Osteocyte (in vitro differentiated cells): ENCODE measurements around the gene TMEM143. TPM values are rescaled to one million over a fixed set of nuclear protein-coding genes. Genes with fewer than 3 reads are reported as not detected.

ENCODE experiments used
- DNase-seq: peaks from one replicate; pipeline ENCODE4 v3.0.0; 2021; ENCODE audit warnings: mixed read lengths; ENCODE audit not compliant: unreplicated experiment; ENCODE audit errors: extremely low spot score
- H3K27ac Mint-ChIP-seq: one replicate; pipeline ENCODE4 v1.8.0; 2021; ENCODE audit warnings: mild to moderate bottlenecking, mixed read lengths; ENCODE audit not compliant: unreplicated experiment
- H3K27me3 Mint-ChIP-seq: one replicate; pipeline ENCODE4 v1.8.0; 2021; ENCODE audit warnings: mixed read lengths; ENCODE audit not compliant: unreplicated experiment
- H3K36me3 Mint-ChIP-seq: one replicate; pipeline ENCODE4 v1.8.0; 2021; ENCODE audit warnings: mixed read lengths; ENCODE audit not compliant: unreplicated experiment
- H3K4me1 Mint-ChIP-seq: one replicate; pipeline ENCODE4 v1.8.0; 2021; ENCODE audit warnings: mixed read lengths; ENCODE audit not compliant: unreplicated experiment
- H3K4me3 Mint-ChIP-seq: one replicate; pipeline ENCODE4 v1.8.0; 2021; ENCODE audit warnings: mild to moderate bottlenecking, moderate library complexity, mixed read lengths; ENCODE audit not compliant: unreplicated experiment
- H3K9me3 Mint-ChIP-seq: one replicate; pipeline ENCODE4 v1.8.0; 2021; ENCODE audit warnings: mixed read lengths; ENCODE audit not compliant: unreplicated experiment
- total RNA-seq: library from RNA; stranded (reverse); gene quantifications from 2 replicates; pipeline ENCODE4 v1.2.1, GENCODE V29; 2021
- TF ChIP-seq, protein P1 (sequence below): fragments of 200-600 bp; sonication (generic); IDR thresholded peaks from 2 replicates; pipeline ENCODE4 v1.5.0; 2021; ENCODE audit warnings: antibody characterized with exemption, mild to moderate bottlenecking, moderate library complexity

Gene TMEM143
- total RNA-seq, 1 donor from 2014 or later, result 9.1 TPM

DNA sequence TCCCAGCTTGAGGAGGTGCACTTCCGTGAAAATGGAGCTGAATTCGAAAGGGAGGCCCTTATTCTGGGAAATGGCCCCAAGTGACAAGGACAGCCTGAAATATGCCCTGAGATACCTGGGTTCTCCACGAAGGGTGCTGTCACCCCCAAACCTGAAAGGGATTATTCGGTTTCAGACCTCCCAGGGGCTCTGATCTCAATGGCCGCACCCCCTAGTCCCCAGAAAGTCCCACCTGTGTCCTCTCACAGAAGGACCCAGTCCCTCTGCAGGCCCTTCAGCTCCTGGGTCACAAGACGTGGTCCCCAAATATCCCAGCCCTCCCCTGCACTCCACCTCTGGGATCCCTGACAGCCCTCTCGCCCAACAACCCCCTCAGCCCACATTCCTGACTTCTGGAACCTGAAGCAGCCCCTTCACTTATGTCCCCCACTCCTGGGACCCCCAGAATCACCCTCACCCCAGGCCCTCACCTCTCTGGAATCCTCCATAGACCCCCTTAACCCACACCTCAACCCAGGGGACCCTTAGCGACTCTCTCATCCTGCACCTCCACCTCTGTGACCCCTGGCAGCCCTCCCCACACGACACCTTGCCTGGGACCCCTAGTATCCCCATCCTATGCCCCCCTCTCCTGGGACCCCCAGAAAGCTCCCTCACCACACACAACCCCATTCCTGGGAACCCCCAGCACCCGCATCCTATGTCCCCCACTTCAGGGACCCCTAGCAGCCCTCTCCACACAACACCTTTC is 1.0 kb upstream of the TMEM143 start:
- Mint-ChIP-seq H3K27me3 (no peaks in the 10 kb centered on the region), H3K4me3 (no peak overlapping the region), H3K4me1 (peaks cover 11% of the 10 kb centered on the region), H3K36me3 (no peaks in the 10 kb centered on the region), H3K9me3 (no peaks in the 10 kb centered on the region), H3K27ac (no peak overlapping the region)
- no peak for DNase-seq
- TF ChIP-seq, protein P1, sequence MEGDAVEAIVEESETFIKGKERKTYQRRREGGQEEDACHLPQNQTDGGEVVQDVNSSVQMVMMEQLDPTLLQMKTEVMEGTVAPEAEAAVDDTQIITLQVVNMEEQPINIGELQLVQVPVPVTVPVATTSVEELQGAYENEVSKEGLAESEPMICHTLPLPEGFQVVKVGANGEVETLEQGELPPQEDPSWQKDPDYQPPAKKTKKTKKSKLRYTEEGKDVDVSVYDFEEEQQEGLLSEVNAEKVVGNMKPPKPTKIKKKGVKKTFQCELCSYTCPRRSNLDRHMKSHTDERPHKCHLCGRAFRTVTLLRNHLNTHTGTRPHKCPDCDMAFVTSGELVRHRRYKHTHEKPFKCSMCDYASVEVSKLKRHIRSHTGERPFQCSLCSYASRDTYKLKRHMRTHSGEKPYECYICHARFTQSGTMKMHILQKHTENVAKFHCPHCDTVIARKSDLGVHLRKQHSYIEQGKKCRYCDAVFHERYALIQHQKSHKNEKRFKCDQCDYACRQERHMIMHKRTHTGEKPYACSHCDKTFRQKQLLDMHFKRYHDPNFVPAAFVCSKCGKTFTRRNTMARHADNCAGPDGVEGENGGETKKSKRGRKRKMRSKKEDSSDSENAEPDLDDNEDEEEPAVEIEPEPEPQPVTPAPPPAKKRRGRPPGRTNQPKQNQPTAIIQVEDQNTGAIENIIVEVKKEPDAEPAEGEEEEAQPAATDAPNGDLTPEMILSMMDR, result no peak

DNA sequence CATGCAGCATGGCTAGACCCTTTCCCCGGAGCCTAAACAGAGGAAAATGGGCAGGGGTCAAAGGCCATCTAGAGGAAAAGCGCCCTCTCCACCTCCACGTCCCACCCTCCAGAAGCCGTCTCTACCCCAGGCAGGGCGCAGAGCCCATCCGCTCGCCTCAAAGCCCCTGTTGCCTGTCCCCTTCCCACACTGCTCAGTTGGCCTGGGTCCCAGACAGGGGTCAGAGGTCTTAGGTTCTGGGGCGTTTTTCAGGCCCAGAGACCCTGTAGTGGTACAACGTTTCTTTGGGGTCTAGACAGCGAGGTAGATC is 285 bp downstream of the TMEM143 start:
- no peaks in the 10 kb centered on the region for H3K36me3 Mint-ChIP-seq
- H3K9me3 Mint-ChIP-seq, result no peaks in the 10 kb centered on the region
- TF ChIP-seq, protein P1, result no peak

DNA sequence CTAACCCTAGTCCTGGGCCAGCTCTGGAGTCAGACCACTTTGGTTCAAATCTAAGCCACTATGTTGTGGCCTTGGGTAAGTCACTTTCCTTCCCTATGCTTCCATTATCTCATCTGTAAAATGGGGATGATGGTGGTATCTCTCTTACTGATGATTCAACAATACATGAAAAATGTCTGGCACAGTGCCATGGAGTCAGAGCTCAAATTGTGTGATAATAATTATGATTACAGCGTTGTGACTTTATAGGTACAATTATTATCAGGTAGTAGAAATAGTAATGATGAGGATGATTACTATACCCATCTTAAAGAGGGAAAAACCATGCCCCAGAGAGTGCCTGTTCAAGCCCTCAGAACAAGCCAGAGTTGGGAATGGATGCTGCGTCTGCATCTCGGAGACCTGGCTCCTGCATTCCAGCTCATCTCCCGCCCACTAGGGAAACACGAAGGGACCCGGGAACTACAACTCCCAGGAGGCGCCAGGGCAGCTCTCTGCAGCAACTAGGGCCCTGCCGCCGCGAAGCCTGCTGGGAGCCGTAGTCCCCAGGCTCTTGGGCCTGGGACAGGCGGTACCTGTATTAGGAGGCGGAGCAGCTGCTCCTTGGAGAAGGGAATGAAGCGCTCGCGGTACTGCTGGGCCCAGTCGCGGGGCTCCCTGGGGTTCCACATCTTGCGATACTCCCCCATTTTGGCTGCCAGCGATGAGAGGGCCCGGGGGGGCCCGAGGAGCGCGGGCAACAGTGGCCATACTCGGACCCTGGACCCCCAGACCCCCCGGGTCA is 832 bp downstream of the TMEM143 start:
- Mint-ChIP-seq H3K4me3 (peak overlapping the region; percentile 82), H3K4me1 (peaks cover 11% of the 10 kb centered on the region), H3K36me3 (no peaks in the 10 kb centered on the region), H3K9me3 (no peaks in the 10 kb centered on the region), H3K27ac (peak overlapping the region; percentile 93), H3K27me3 (no peaks in the 10 kb centered on the region)
- TF ChIP-seq, protein P1, result no peak
- peak; percentile 97 for DNase-seq

More for the DNA sequence above, 285 bp downstream of the TMEM143 start:
- no peaks in the 10 kb centered on the region for H3K27me3 Mint-ChIP-seq
- peak overlapping the region; percentile 82 for H3K4me3 Mint-ChIP-seq
- DNase-seq, result no peak
- H3K4me1 Mint-ChIP-seq, result peaks cover 11% of the 10 kb centered on the region
- peak overlapping the region; percentile 93 for H3K27ac Mint-ChIP-seq

DNA sequence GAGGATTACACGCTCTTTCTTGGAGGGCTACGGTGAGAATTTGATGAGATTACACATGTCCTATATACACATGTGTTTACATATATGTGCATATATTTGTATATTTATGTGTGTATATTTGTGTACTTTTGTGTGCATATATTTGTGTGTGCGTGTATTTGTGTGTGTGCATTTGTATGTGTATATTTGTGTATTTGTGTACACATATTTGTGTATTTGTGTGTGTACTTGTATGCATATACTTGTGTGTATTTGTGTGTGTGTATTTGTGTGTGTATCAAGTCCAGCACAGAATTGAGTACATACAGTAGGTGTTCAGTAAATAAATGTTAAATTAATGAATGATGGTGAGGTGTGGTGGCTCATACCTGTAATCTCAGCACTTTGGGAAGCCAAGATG is 1.8 kb downstream of the TMEM143 start:
- no peak overlapping the region for H3K4me3 Mint-ChIP-seq
- TF ChIP-seq, protein P1, result no peak
- no peaks in the 10 kb centered on the region for H3K27me3 Mint-ChIP-seq
- peaks cover 11% of the 10 kb centered on the region for H3K4me1 Mint-ChIP-seq
- no peaks in the 10 kb centered on the region for H3K9me3 Mint-ChIP-seq
- no peak overlapping the region for H3K27ac Mint-ChIP-seq
- H3K36me3 Mint-ChIP-seq, result no peaks in the 10 kb centered on the region
- no peak for DNase-seq

DNA sequence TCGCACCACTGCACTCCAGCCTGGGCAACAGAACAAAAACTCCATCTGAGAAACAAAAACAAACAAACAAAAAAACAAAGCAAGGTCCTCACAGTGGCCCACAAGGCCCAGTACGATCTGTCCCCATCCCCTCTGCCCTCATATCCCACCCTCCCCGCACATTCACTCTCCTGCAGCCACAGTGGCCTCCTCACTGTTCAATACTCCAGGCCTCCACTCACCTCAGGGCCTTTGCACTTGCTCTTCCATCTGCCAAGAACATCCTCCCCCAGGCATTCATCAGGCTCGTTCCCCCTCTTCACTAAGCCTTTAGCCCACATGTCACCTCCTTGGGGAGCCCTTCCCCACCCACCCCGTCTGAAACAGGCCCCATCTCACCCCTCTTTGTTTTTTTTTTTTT is 4.6 kb downstream of the TMEM143 start:
- Mint-ChIP-seq H3K27me3 (no peaks in the 10 kb centered on the region), H3K36me3 (no peaks in the 10 kb centered on the region)

More for the DNA sequence above, 4.6 kb downstream of the TMEM143 start:
- Mint-ChIP-seq H3K27ac (no peak overlapping the region), H3K4me1 (peaks cover 9% of the 10 kb centered on the region), H3K4me3 (no peak overlapping the region), H3K9me3 (no peaks in the 10 kb centered on the region)
- TF ChIP-seq, protein P1, result no peak
- DNase-seq, result no peak
